Trophoblast cell (in vitro differentiated cells and primary cell): ENCODE results near the gene VSX2.

Source experiments
- DNase-seq, 2 donors: peaks; one replicate each; pipeline ENCODE4 v3.0.0-alpha.2; 2016
- H2AFZ ChIP-seq: 2 replicates; pipeline ENCODE4 v1.6.1; 2013; ENCODE audit warnings: low read length, moderate library complexity, mild to moderate bottlenecking; ENCODE audit not compliant: insufficient read depth, poor library complexity
- H2AK5ac ChIP-seq: 2 replicates; pipeline ENCODE4 v1.6.1; 2013; ENCODE audit warnings: mild to moderate bottlenecking, low read length
- H2BK120ac ChIP-seq: 2 replicates; pipeline ENCODE4 v1.6.1; 2013; ENCODE audit warnings: low read length, mild to moderate bottlenecking, moderate library complexity; ENCODE audit not compliant: insufficient read depth, poor library complexity
- H2BK12ac ChIP-seq: 2 replicates; pipeline ENCODE4 v1.6.1; 2013; ENCODE audit warnings: mild to moderate bottlenecking, low read length, moderate library complexity
- H2BK5ac ChIP-seq: 2 replicates; pipeline ENCODE4 v1.6.1; 2013; ENCODE audit warnings: low read length, low read depth, moderate library complexity, mild to moderate bottlenecking; ENCODE audit not compliant: poor library complexity
- H3K14ac ChIP-seq: 2 replicates; pipeline ENCODE4 v1.6.1; 2013; ENCODE audit warnings: mild to moderate bottlenecking, low read length
- H3K18ac ChIP-seq: 2 replicates; pipeline ENCODE4 v1.6.1; 2013; ENCODE audit warnings: mild to moderate bottlenecking, low read length
- H3K23ac ChIP-seq: 2 replicates; pipeline ENCODE4 v1.6.1; 2013; ENCODE audit warnings: low read length
- H3K27ac ChIP-seq: 2 replicates; pipeline ENCODE4 v1.5.1; 2013; ENCODE audit warnings: low read depth, mild to moderate bottlenecking, inconsistent platforms, low read length, moderate library complexity
- H3K27me3 ChIP-seq: 2 replicates; pipeline ENCODE4 v1.6.1; 2013; ENCODE audit warnings: inconsistent platforms, mild to moderate bottlenecking, low read length, moderate library complexity; ENCODE audit not compliant: insufficient read depth
- H3K36me3 ChIP-seq, 2 experiments: 1 replicate in 1 of 2; 2 replicates in 1 of 2; pipeline ENCODE4 v1.6.1; 2013; ENCODE audit warnings: low read length in 2 of 2, mild to moderate bottlenecking in 2 of 2, moderate library complexity in 1 of 2; ENCODE audit not compliant: insufficient read depth in 2 of 2, control insufficient read depth in 1 of 2
- H3K4ac ChIP-seq: 2 replicates; pipeline ENCODE4 v1.6.1; 2013; ENCODE audit warnings: low read depth, mild to moderate bottlenecking, low read length, moderate library complexity
- H3K4me1 ChIP-seq, 2 experiments: 1 replicate in 1 of 2; 2 replicates in 1 of 2; pipeline ENCODE4 v1.6.1; 2013; ENCODE audit warnings: low read length in 2 of 2, mild to moderate bottlenecking in 2 of 2, moderate library complexity in 1 of 2; ENCODE audit not compliant: insufficient read depth in 2 of 2, control insufficient read depth in 1 of 2
- H3K4me2 ChIP-seq: 2 replicates; pipeline ENCODE4 v1.6.1; 2013; ENCODE audit warnings: inconsistent platforms, mild to moderate bottlenecking, low read length, moderate library complexity
- H3K4me3 ChIP-seq: 2 replicates; pipeline ENCODE4 v1.5.1; 2013; ENCODE audit warnings: mild to moderate bottlenecking, low read depth, low read length, inconsistent platforms
- H3K79me1 ChIP-seq: one replicate; pipeline ENCODE4 v1.6.1; 2013; ENCODE audit warnings: low read length
- H3K79me2 ChIP-seq: 2 replicates; pipeline ENCODE4 v1.6.1; 2013; ENCODE audit warnings: low read length, mild to moderate bottlenecking; ENCODE audit not compliant: control insufficient read depth, insufficient read depth, poor library complexity
- H3K9ac ChIP-seq: 2 replicates; pipeline ENCODE4 v1.6.1; 2013; ENCODE audit warnings: mild to moderate bottlenecking, low read length
- H3K9me3 ChIP-seq: 2 replicates; pipeline ENCODE4 v1.6.1; 2013; ENCODE audit warnings: low read depth, mild to moderate bottlenecking, control low read depth, inconsistent platforms, low read length; ENCODE audit not compliant: insufficient read depth
- H4K12ac ChIP-seq: 2 replicates; pipeline ENCODE4 v1.6.1; 2013; ENCODE audit warnings: low read depth, mild to moderate bottlenecking, low read length, moderate library complexity
- H4K8ac ChIP-seq: 2 replicates; pipeline ENCODE4 v1.6.1; 2013; ENCODE audit warnings: low read depth, mild to moderate bottlenecking, low read length, moderate library complexity
- H4K91ac ChIP-seq: one replicate; pipeline ENCODE4 v1.6.1; 2013; ENCODE audit warnings: low read depth, mild to moderate bottlenecking, low read length, moderate library complexity
- WGBS: extraction: QIAGEN DNeasy Blood & Tissue Kit; methylation state at CpG from one replicate; pipeline ENCODE4 v1.1.7; 2013; ENCODE audit warnings: missing lambda C conversion rate; ENCODE audit not compliant: insufficient read length, insufficient coverage; ENCODE audit errors: extremely low coverage; 5-methylcytosine and 5-hydroxymethylcytosine counted together

The VSX2 gene

GRCh38 chr14:74275241-74275841 lies 36.1 kb downstream of the VSX2 start:
- no peak overlapping the region for H2AK5ac ChIP-seq
- no peak overlapping the region for H3K18ac ChIP-seq
- no peak overlapping the region for H3K9ac ChIP-seq
- H3K14ac ChIP-seq: no peak overlapping the region
- no peaks in the 10 kb centered on the region for H3K79me1 ChIP-seq
- H3K36me3 ChIP-seq: no peaks in the 10 kb centered on the region
- H2BK12ac ChIP-seq: no peak overlapping the region
- H3K4me3 ChIP-seq: no peak overlapping the region
- H3K27ac ChIP-seq: no peak overlapping the region
- H4K12ac ChIP-seq: no peak overlapping the region
- DNase-seq: peak; percentile 70 to 78
- H2BK5ac ChIP-seq: no peak overlapping the region
- H3K4me1 ChIP-seq: peaks cover 7 to 10% of the 10 kb centered on the region in 2 experiments
- no peaks in the 10 kb centered on the region for H3K27me3 ChIP-seq
- H4K8ac ChIP-seq: no peak overlapping the region
- H3K4ac ChIP-seq: no peak overlapping the region
- no peak overlapping the region for H2BK120ac ChIP-seq
- no peaks in the 10 kb centered on the region for H3K9me3 ChIP-seq
- WGBS: no CpG with 5 or more reads among the region's 6 CpGs
- no peaks in the 10 kb centered on the region for H3K79me2 ChIP-seq
- no peak overlapping the region for H2AFZ ChIP-seq
- H3K4me2 ChIP-seq: no peak overlapping the region
- H3K23ac ChIP-seq: no peak overlapping the region
- H4K91ac ChIP-seq: no peak overlapping the region

GRCh38 chr14:74278080-74278479 lies 38.8 kb downstream of the VSX2 start:
- Histone ChIP-seq H3K23ac (no peak overlapping the region), H2AFZ (no peak overlapping the region), H3K4me3 (no peak overlapping the region), H4K91ac (no peak overlapping the region), H3K9ac (no peak overlapping the region), H2BK120ac (no peak overlapping the region), H3K79me2 (no peaks in the 10 kb centered on the region), H4K8ac (no peak overlapping the region), H3K27me3 (no peaks in the 10 kb centered on the region), H3K14ac (no peak overlapping the region), H3K4ac (no peak overlapping the region), H2AK5ac (no peak overlapping the region), H3K4me2 (no peak overlapping the region), H3K4me1 (peaks cover 7 to 10% of the 10 kb centered on the region in 2 experiments), H2BK12ac (no peak overlapping the region), H3K18ac (no peak overlapping the region), H3K79me1 (no peaks in the 10 kb centered on the region), H3K36me3 (peaks cover under 1 to 1% of the 10 kb centered on the region in 2 experiments), H3K9me3 (peaks cover 3% of the 10 kb centered on the region), H4K12ac (no peak overlapping the region), H3K27ac (no peak overlapping the region), H2BK5ac (no peak overlapping the region)
- WGBS: no CpG with 5 or more reads among the region's 2 CpGs
- no peak for DNase-seq

DNA sequence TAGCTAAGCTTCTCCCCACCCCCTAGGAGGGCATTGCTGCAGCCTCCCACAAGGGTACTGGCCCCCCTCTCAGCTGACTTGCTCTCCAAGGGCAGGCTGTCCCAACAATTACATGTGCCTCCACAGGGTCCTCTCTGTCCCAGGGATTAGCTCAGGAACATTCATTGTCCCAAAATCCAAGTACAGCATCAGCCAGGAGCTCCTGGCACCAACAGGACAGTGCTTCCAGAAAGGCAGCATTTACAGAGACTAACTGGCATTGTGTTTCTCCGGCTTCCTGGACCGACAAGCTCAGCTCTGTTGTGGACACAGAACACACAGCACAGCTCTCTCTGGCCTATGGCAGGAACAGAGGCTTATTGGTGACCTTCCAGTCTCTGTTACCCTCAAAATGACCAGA lies 41.8 kb downstream of the VSX2 start:
- WGBS: no CpG with 5 or more reads among the region's 2 CpGs
- no peak overlapping the region for H3K9ac ChIP-seq
- H3K27ac ChIP-seq: no peak overlapping the region
- no peak overlapping the region for H2BK5ac ChIP-seq
- peaks cover 5% of the 10 kb centered on the region for H3K9me3 ChIP-seq
- peaks cover 0 to 3% of the 10 kb centered on the region in 2 experiments for H3K4me1 ChIP-seq
- no peak overlapping the region for H4K8ac ChIP-seq
- no peak overlapping the region for H3K4me3 ChIP-seq
- H3K36me3 ChIP-seq: peaks cover 10 to 17% of the 10 kb centered on the region in 2 experiments
- H2BK120ac ChIP-seq: no peak overlapping the region
- H3K4me2 ChIP-seq: no peak overlapping the region
- no peak overlapping the region for H3K18ac ChIP-seq
- no peaks in the 10 kb centered on the region for H3K79me1 ChIP-seq
- no peak overlapping the region for H4K91ac ChIP-seq
- DNase-seq: no peak
- no peak overlapping the region for H2BK12ac ChIP-seq
- no peak overlapping the region for H4K12ac ChIP-seq
- H3K79me2 ChIP-seq: no peaks in the 10 kb centered on the region
- H3K23ac ChIP-seq: no peak overlapping the region
- H2AK5ac ChIP-seq: no peak overlapping the region
- H3K4ac ChIP-seq: no peak overlapping the region
- H3K27me3 ChIP-seq: no peaks in the 10 kb centered on the region
- H2AFZ ChIP-seq: no peak overlapping the region
- no peak overlapping the region for H3K14ac ChIP-seq

- Histone ChIP-seq H2AK5ac (no peak overlapping the region), H3K4me3 (no peak overlapping the region), H4K91ac (no peak overlapping the region), H3K79me1 (no peaks in the 10 kb centered on the region), H3K9me3 (peaks cover 2% of the 10 kb centered on the region), H3K36me3 (peaks cover 55 to 68% of the 10 kb centered on the region in 2 experiments), H3K14ac (no peak overlapping the region), H2BK12ac (no peak overlapping the region), H3K4me1 (no peaks in the 10 kb centered on the region), H3K79me2 (no peaks in the 10 kb centered on the region), H4K12ac (no peak overlapping the region), H2AFZ (no peak overlapping the region), H3K27ac (no peak overlapping the region), H2BK120ac (no peak overlapping the region), H3K9ac (no peak overlapping the region), H3K18ac (no peak overlapping the region), H3K27me3 (no peaks in the 10 kb centered on the region), H3K4me2 (no peak overlapping the region), H4K8ac (no peak overlapping the region), H3K4ac (no peak overlapping the region), H3K23ac (no peak overlapping the region), H2BK5ac (no peak overlapping the region)
- DNase-seq: no peak
- WGBS: no CpG with 5 or more reads among the region's 7 CpGs
Observed at GRCh38 chr14:74286736-74287135, 47.5 kb downstream of the VSX2 start.
